OCI-M1 (cell line): ENCODE data around the gene ADAMTS19.
"Not testable (repeated sequence)": the region's sequence is repeated elsewhere in the genome, so short reads cannot be mapped to it uniquely, and the experiment has no call there.

Experiments used
- DNase-seq: peaks from one replicate; lab custom pipeline; 2025; lab: John Stamatoyannopoulos, UW

Gene ADAMTS19

GRCh38 chr5:129459777-129460671 is at the start of gene ADAMTS19:
Gene ADAMTS19 (plus strand): TSS chr5:129460298. CDS start chr5:129460392, 94 bp downstream.
- peak; percentile 26 for DNase-seq

- no peak for DNase-seq
Observed at GRCh38 chr5:129410488-129410887, 49.6 kb upstream of the ADAMTS19 start.

GRCh38 chr5:129412721-129413120 is 47.4 kb upstream of the ADAMTS19 start:
- DNase-seq, result no peak

GRCh38 chr5:129413570-129413969 is 46.5 kb upstream of the ADAMTS19 start:
- no peak for DNase-seq

GRCh38 chr5:129419292-129419691 is 40.8 kb upstream of the ADAMTS19 start:
- DNase-seq, result no peak

- DNase-seq, result no peak
Observed at GRCh38 chr5:129425031-129425430, 35.1 kb upstream of the ADAMTS19 start.

- DNase-seq, result no peak
Observed at GRCh38 chr5:129426071-129426470, 34.0 kb upstream of the ADAMTS19 start.

- not testable (repeated sequence) for DNase-seq
Observed at GRCh38 chr5:129428636-129429035, 31.5 kb upstream of the ADAMTS19 start.

GRCh38 chr5:129431406-129431805 is 28.7 kb upstream of the ADAMTS19 start:
- DNase-seq, result no peak

GRCh38 chr5:129438322-129438721 is 21.8 kb upstream of the ADAMTS19 start:
- DNase-seq, result no peak

GRCh38 chr5:129440424-129440823 is 19.7 kb upstream of the ADAMTS19 start:
- DNase-seq, result no peak

- no peak for DNase-seq
Observed at GRCh38 chr5:129441096-129441495, 19.0 kb upstream of the ADAMTS19 start.

- no peak for DNase-seq
Observed at GRCh38 chr5:129445379-129445778, 14.7 kb upstream of the ADAMTS19 start.

GRCh38 chr5:129447968-129448367 is 12.1 kb upstream of the ADAMTS19 start:
- DNase-seq, result no peak

- no peak for DNase-seq
Observed at GRCh38 chr5:129448654-129449053, 11.4 kb upstream of the ADAMTS19 start.

- DNase-seq, result no peak
Observed at GRCh38 chr5:129454461-129454860, 5.6 kb upstream of the ADAMTS19 start.

GRCh38 chr5:129459450-129459776 is 685 bp upstream of the ADAMTS19 start:
- DNase-seq, result no peak

- DNase-seq, result no peak
Observed at GRCh38 chr5:129460672-129460935, 506 bp downstream of the ADAMTS19 start.

GRCh38 chr5:129460936-129461710 is 1.0 kb downstream of the ADAMTS19 start:
- DNase-seq, result peak; percentile 37

- DNase-seq, result no peak
Observed at GRCh38 chr5:129461711-129462332, 1.7 kb downstream of the ADAMTS19 start.

GRCh38 chr5:129465776-129466344 is 5.8 kb downstream of the ADAMTS19 start:
- DNase-seq, result no peak

GRCh38 chr5:129474544-129474943 is 14.4 kb downstream of the ADAMTS19 start:
- DNase-seq, result peak; percentile 91

- no peak for DNase-seq
Observed at GRCh38 chr5:129476751-129477150, 16.7 kb downstream of the ADAMTS19 start.
